ENCODE measurements around the gene RMC1.
"Not testable (repeated sequence)": the region's sequence is repeated elsewhere in the genome, so short reads cannot be mapped to it uniquely, and the experiment has no call there.

The RMC1 gene

GRCh38 chr18:23498117-23498516, 5.2 kb upstream of the RMC1 start:
- no peak for DNase-seq (ENCODE audit: low spot score)

- no peak for DNase-seq (ENCODE audit: low spot score)
These were observed 4.4 kb upstream of the RMC1 start for GRCh38 chr18:23498877-23499276.

- no peak for DNase-seq (ENCODE audit: low spot score)
These were observed 4.0 kb upstream of the RMC1 start for GRCh38 chr18:23499291-23499781.

- no peak for DNase-seq (ENCODE audit: low spot score)
These were observed 1.7 kb upstream of the RMC1 start for GRCh38 chr18:23501626-23502025.

GRCh38 chr18:23502516-23503037, 734 bp upstream of the RMC1 start:
- DNase-seq (ENCODE audit: low spot score): no peak

- no peak for DNase-seq (ENCODE audit: low spot score)
These were observed 643 bp downstream of the RMC1 start for GRCh38 chr18:23503963-23504344.

- no peak for DNase-seq (ENCODE audit: low spot score)
These were observed 1.4 kb downstream of the RMC1 start for GRCh38 chr18:23504720-23505119.

GRCh38 chr18:23506393-23506792, 3.1 kb downstream of the RMC1 start:
- DNase-seq (ENCODE audit: low spot score): no peak

GRCh38 chr18:23510923-23511322, 7.6 kb downstream of the RMC1 start:
- not testable (repeated sequence) for DNase-seq (ENCODE audit: low spot score)

- DNase-seq (ENCODE audit: low spot score): not testable (repeated sequence)
These were observed 8.9 kb downstream of the RMC1 start for GRCh38 chr18:23512216-23512615.

GRCh38 chr18:23512641-23513040, 9.3 kb downstream of the RMC1 start:
- no peak for DNase-seq (ENCODE audit: low spot score)

GRCh38 chr18:23515911-23516546, 12.7 kb downstream of the RMC1 start:
- DNase-seq (ENCODE audit: low spot score): no peak

- DNase-seq (ENCODE audit: low spot score): no peak
These were observed 16.4 kb downstream of the RMC1 start for GRCh38 chr18:23519734-23520133.

- DNase-seq (ENCODE audit: low spot score): no peak
These were observed 18.0 kb downstream of the RMC1 start for GRCh38 chr18:23521271-23521670.

- no peak for DNase-seq (ENCODE audit: low spot score)
These were observed 18.6 kb downstream of the RMC1 start for GRCh38 chr18:23521907-23522306.

- no peak for DNase-seq (ENCODE audit: low spot score)
These were observed 20.3 kb downstream of the RMC1 start for GRCh38 chr18:23523429-23524212.

GRCh38 chr18:23524213-23524707, 20.9 kb downstream of the RMC1 start:
- no peak for DNase-seq (ENCODE audit: low spot score)

GRCh38 chr18:23526501-23527063, 23.3 kb downstream of the RMC1 start:
- DNase-seq (ENCODE audit: low spot score): no peak

GRCh38 chr18:23528580-23529472, 25.5 kb downstream of the RMC1 start:
- DNase-seq (ENCODE audit: low spot score): no peak

- DNase-seq (ENCODE audit: low spot score): no peak
These were observed 26.3 kb downstream of the RMC1 start for GRCh38 chr18:23529604-23530003.

GRCh38 chr18:23530195-23530594, 26.9 kb downstream of the RMC1 start:
- no peak for DNase-seq (ENCODE audit: low spot score)

- no peak for DNase-seq (ENCODE audit: low spot score)
These were observed 28.6 kb downstream of the RMC1 start for GRCh38 chr18:23531912-23532311.

Measured in left forelimb (tissue), 1 donor.